GM21723 (cell line): ENCODE data around the gene CPED1.
A peak's percentile ranks its signal among the peaks of the same experiment; 100 is the strongest.
"Not testable (repeated sequence)": the region's sequence is repeated elsewhere in the genome, so short reads cannot be mapped to it uniquely, and the experiment has no call there.

Experiments
- ATAC-seq: cut with Tn5 transposase; IDR thresholded peaks from one replicate; pipeline ENCODE4 v1.9.1; 2021; ENCODE audit warnings: mild to moderate bottlenecking, moderate library complexity; ENCODE audit not compliant: unreplicated experiment

CPED1 gene

GRCh38 chr7:121301446-121302213 lies 313.1 kb downstream of the CPED1 start:
- no peak for ATAC-seq

GRCh38 chr7:121302214-121302745 lies 313.8 kb downstream of the CPED1 start:
- ATAC-seq, result peak; percentile 96

- no peak for ATAC-seq
Observed at GRCh38 chr7:121303422-121304101, 315.1 kb downstream of the CPED1 start.

GRCh38 chr7:121304102-121304658 lies 315.7 kb downstream of the CPED1 start:
- no peak for ATAC-seq

- no peak for ATAC-seq
Observed at GRCh38 chr7:121305109-121305508, 316.6 kb downstream of the CPED1 start.

GRCh38 chr7:121306565-121306964 lies 318.1 kb downstream of the CPED1 start:
- ATAC-seq, result peak; percentile 33

- no peak for ATAC-seq
Observed at GRCh38 chr7:121307021-121307574, 318.6 kb downstream of the CPED1 start.

- no peak for ATAC-seq
Observed at GRCh38 chr7:121313220-121313792, 324.8 kb downstream of the CPED1 start.

GRCh38 chr7:121313793-121314676 lies 325.5 kb downstream of the CPED1 start:
- peak; percentile 91 for ATAC-seq

- ATAC-seq, result not testable (repeated sequence)
Observed at GRCh38 chr7:121315170-121315569, 326.7 kb downstream of the CPED1 start.

GRCh38 chr7:121322460-121322859 lies 333.9 kb downstream of the CPED1 start:
- ATAC-seq, result no peak

- no peak for ATAC-seq
Observed at GRCh38 chr7:121323515-121324302, 335.2 kb downstream of the CPED1 start.

GRCh38 chr7:121327671-121328070 lies 339.2 kb downstream of the CPED1 start:
- no peak for ATAC-seq

- ATAC-seq, result no peak
Observed at GRCh38 chr7:121328508-121329190, 340.1 kb downstream of the CPED1 start, which contains the start of gene WNT16. WNT16 (plus strand) TSS chr7:121329000; CDS start chr7:121329293, 293 bp downstream.

- ATAC-seq, result peak; percentile 66
Observed at GRCh38 chr7:121329191-121330052, 340.9 kb downstream of the CPED1 start.

GRCh38 chr7:121330053-121330833 lies 341.7 kb downstream of the CPED1 start:
- peak; percentile 48 for ATAC-seq

GRCh38 chr7:121331048-121331447 lies 342.5 kb downstream of the CPED1 start:
- ATAC-seq, result no peak
